ENCODE measurements around the gene ZFP57.

Gene ZFP57

GRCh38 chr6:29680904-29681303 lies at the start of gene ZFP57:
TSS of gene ZFP57 (minus strand) at chr6:29681152. CDS start at chr6:29677003, 4,149 bp downstream.
- no peaks in the 10 kb centered on the region for H3K9me3 ChIP-seq (ENCODE audit: control insufficient read depth, low read length)
- H3K4me1 ChIP-seq: no peaks in the 10 kb centered on the region
- no peak for TF ChIP-seq CTCF (IDR thresholded peaks at IDR 0.05)
- H3K36me3 ChIP-seq (ENCODE audit: control insufficient read depth, insufficient read depth, low read length): no peaks in the 10 kb centered on the region
- H3K4me3 ChIP-seq (ENCODE audit: low read depth, low read length): no peak within 1 kb of the TSS
- H3K79me2 ChIP-seq: no peaks in the 10 kb centered on the region
- peak within 1 kb of the TSS; percentile 22 for H2AFZ ChIP-seq
- H3K27ac ChIP-seq: no peak within 1 kb of the TSS
- no peaks in the 10 kb centered on the region for H3K27me3 ChIP-seq (ENCODE audit: control insufficient read depth, insufficient read depth, low read length)
- no peak within 1 kb of the TSS for H3K9ac ChIP-seq
- H3K4me2 ChIP-seq (ENCODE audit: low read length): no peak within 1 kb of the TSS

DNA sequence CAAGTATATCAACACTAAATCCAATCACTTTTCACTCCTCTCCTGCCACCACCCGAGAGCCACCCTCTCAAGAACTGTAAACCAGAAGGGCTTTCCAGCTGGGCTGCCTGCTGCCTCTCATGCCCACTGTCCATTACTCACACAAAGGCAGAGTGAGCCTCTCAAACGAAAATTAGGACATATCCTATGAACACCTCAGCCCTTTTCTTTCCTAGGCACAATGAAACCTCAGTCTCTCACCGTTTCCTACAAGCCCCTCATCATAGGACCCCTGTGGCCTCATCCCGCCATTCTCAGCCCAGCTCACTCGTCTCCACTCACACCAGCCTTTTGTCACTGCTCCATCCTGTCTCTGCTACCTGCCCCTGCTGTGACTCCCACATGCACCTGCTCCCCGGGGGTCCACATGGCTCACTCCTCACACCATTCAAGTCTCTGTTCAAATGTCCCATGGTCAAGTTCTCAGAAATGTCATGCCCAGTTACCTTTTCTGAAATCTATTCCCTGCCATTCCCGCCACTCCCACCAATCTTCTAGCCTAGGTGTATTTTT lies 49.7 kb upstream of the ZFP57 start:
- Histone ChIP-seq H2AFZ (no peak overlapping the region), H3K27ac (no peak overlapping the region), H3K4me1 (no peaks in the 10 kb centered on the region), H3K9ac (no peak overlapping the region), H3K9me3 (ENCODE audit: control insufficient read depth, low read length) (no peaks in the 10 kb centered on the region), H3K4me3 (ENCODE audit: low read depth, low read length) (no peak overlapping the region), H3K36me3 (ENCODE audit: control insufficient read depth, insufficient read depth, low read length) (no peaks in the 10 kb centered on the region), H3K79me2 (no peaks in the 10 kb centered on the region), H3K27me3 (ENCODE audit: control insufficient read depth, insufficient read depth, low read length) (no peaks in the 10 kb centered on the region), H3K4me2 (ENCODE audit: low read length) (no peak overlapping the region)
- no peak for TF ChIP-seq CTCF (IDR thresholded peaks at IDR 0.05)

GRCh38 chr6:29729774-29730328 lies 48.9 kb upstream of the ZFP57 start:
- Histone ChIP-seq H3K4me1 (no peaks in the 10 kb centered on the region), H3K9me3 (ENCODE audit: control insufficient read depth, low read length) (no peaks in the 10 kb centered on the region), H3K9ac (no peak overlapping the region), H3K4me3 (ENCODE audit: low read depth, low read length) (no peak overlapping the region), H3K4me2 (ENCODE audit: low read length) (no peak overlapping the region), H3K27me3 (ENCODE audit: control insufficient read depth, insufficient read depth, low read length) (no peaks in the 10 kb centered on the region), H3K36me3 (ENCODE audit: control insufficient read depth, insufficient read depth, low read length) (no peaks in the 10 kb centered on the region), H3K79me2 (no peaks in the 10 kb centered on the region), H2AFZ (no peak overlapping the region), H3K27ac (no peak overlapping the region)
- TF ChIP-seq CTCF (IDR thresholded peaks at IDR 0.05): no peak

GRCh38 chr6:29728875-29729270 lies 47.9 kb upstream of the ZFP57 start:
- no peak for TF ChIP-seq CTCF (IDR thresholded peaks at IDR 0.05)
- Histone ChIP-seq H2AFZ (no peak overlapping the region), H3K9ac (no peak overlapping the region), H3K9me3 (ENCODE audit: control insufficient read depth, low read length) (no peaks in the 10 kb centered on the region), H3K27me3 (ENCODE audit: control insufficient read depth, insufficient read depth, low read length) (no peaks in the 10 kb centered on the region), H3K79me2 (no peaks in the 10 kb centered on the region), H3K27ac (no peak overlapping the region), H3K4me1 (no peaks in the 10 kb centered on the region), H3K36me3 (ENCODE audit: control insufficient read depth, insufficient read depth, low read length) (no peaks in the 10 kb centered on the region), H3K4me3 (ENCODE audit: low read depth, low read length) (no peak overlapping the region), H3K4me2 (ENCODE audit: low read length) (no peak overlapping the region)
